ENCODE data around the gene OSBPL10.

DNA sequence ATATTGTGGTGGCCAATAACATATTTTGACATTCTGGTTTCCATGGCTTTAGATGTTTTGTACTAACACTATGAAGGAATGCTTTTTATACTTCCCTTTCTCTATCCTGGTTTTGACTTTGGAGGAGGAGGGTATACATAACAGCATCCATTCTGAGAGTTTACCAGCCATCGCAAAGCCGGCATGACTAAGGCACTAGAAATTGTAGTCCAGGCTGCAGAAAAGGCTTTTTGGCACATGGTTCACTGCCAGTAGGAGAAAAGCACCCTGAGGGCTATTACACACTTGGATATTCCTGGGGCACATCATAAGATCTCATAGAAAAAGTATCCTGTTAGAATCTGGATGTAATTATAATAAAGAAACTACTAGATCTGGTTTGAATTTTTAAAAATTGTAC, 346.6 kb downstream of the OSBPL10 start:
- TF ChIP-seq, protein P1, sequence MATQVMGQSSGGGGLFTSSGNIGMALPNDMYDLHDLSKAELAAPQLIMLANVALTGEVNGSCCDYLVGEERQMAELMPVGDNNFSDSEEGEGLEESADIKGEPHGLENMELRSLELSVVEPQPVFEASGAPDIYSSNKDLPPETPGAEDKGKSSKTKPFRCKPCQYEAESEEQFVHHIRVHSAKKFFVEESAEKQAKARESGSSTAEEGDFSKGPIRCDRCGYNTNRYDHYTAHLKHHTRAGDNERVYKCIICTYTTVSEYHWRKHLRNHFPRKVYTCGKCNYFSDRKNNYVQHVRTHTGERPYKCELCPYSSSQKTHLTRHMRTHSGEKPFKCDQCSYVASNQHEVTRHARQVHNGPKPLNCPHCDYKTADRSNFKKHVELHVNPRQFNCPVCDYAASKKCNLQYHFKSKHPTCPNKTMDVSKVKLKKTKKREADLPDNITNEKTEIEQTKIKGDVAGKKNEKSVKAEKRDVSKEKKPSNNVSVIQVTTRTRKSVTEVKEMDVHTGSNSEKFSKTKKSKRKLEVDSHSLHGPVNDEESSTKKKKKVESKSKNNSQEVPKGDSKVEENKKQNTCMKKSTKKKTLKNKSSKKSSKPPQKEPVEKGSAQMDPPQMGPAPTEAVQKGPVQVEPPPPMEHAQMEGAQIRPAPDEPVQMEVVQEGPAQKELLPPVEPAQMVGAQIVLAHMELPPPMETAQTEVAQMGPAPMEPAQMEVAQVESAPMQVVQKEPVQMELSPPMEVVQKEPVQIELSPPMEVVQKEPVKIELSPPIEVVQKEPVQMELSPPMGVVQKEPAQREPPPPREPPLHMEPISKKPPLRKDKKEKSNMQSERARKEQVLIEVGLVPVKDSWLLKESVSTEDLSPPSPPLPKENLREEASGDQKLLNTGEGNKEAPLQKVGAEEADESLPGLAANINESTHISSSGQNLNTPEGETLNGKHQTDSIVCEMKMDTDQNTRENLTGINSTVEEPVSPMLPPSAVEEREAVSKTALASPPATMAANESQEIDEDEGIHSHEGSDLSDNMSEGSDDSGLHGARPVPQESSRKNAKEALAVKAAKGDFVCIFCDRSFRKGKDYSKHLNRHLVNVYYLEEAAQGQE (IDR thresholded peaks at IDR 0.05): no peak
- TF ChIP-seq POLR2A (IDR thresholded peaks at IDR 0.05; ENCODE audit: low read length): no peak
- no peak for TF ChIP-seq CTCF (IDR thresholded peaks at IDR 0.05)
- TF ChIP-seq EP300 (IDR thresholded peaks at IDR 0.05): no peak
- no peak for TF ChIP-seq KDM5A (IDR thresholded peaks at IDR 0.05)
- TF ChIP-seq HES2 (IDR thresholded peaks at IDR 0.05): no peak
- no peak for TF ChIP-seq MAZ (IDR thresholded peaks at IDR 0.05; ENCODE audit: borderline replicate concordance, low read depth, low read length)
- TF ChIP-seq, protein P2, sequence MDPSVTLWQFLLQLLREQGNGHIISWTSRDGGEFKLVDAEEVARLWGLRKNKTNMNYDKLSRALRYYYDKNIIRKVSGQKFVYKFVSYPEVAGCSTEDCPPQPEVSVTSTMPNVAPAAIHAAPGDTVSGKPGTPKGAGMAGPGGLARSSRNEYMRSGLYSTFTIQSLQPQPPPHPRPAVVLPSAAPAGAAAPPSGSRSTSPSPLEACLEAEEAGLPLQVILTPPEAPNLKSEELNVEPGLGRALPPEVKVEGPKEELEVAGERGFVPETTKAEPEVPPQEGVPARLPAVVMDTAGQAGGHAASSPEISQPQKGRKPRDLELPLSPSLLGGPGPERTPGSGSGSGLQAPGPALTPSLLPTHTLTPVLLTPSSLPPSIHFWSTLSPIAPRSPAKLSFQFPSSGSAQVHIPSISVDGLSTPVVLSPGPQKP (IDR thresholded peaks at IDR 0.05; ENCODE audit: low read depth, low read length): no peak
- TF ChIP-seq, protein P3, sequence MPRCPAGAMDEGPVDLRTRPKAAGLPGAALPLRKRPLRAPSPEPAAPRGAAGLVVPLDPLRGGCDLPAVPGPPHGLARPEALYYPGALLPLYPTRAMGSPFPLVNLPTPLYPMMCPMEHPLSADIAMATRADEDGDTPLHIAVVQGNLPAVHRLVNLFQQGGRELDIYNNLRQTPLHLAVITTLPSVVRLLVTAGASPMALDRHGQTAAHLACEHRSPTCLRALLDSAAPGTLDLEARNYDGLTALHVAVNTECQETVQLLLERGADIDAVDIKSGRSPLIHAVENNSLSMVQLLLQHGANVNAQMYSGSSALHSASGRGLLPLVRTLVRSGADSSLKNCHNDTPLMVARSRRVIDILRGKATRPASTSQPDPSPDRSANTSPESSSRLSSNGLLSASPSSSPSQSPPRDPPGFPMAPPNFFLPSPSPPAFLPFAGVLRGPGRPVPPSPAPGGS (IDR thresholded peaks at IDR 0.05): no peak

Data from A549 (cell line).